CD4-positive, alpha-beta memory T cell (primary cell): Measurements from ENCODE around the gene PPP1R14C. TPM values are rescaled to one million over a fixed set of nuclear protein-coding genes. Genes with fewer than 3 reads are reported as not detected.

Experiments
- CTCF ChIA-PET: fragments of 350-600 bp; sonication (Branson Sonifier 250); formaldehyde crosslinking; loops from one replicate; lab custom pipeline; 2021; ENCODE audit warnings: inconsistent platforms; ENCODE audit not compliant: partially characterized antibody; lab: Charles Lee
- POLR2A ChIA-PET: fragments of 350-600 bp; sonication (Branson Sonifier 250); formaldehyde crosslinking; loops from one replicate; lab custom pipeline; 2021; ENCODE audit not compliant: partially characterized antibody; lab: Charles Lee
- DNase-seq, 5 donors: peaks; one replicate each; pipeline versions ENCODE4 v3.0.0 to v3.0.0-alpha.2; 2020 to 2022; ENCODE audit warnings: mixed read lengths in 1 of 5
- H3K27ac ChIP-seq: one replicate; pipeline ENCODE4 v1.7.0; 2013; ENCODE audit warnings: low read depth, low read length
- H3K27me3 ChIP-seq: 2 replicates; pipeline ENCODE4 v1.7.0; 2013; ENCODE audit warnings: mild to moderate bottlenecking, low read length, moderate library complexity; ENCODE audit not compliant: insufficient read depth
- H3K36me3 ChIP-seq: 2 replicates; pipeline ENCODE4 v1.7.0; 2013; ENCODE audit warnings: mild to moderate bottlenecking, low read length, moderate library complexity; ENCODE audit not compliant: insufficient read depth
- H3K4me1 ChIP-seq: 2 replicates; pipeline ENCODE4 v1.7.0; 2013; ENCODE audit warnings: mild to moderate bottlenecking, low read length, moderate library complexity; ENCODE audit not compliant: insufficient read depth
- H3K4me3 ChIP-seq, 2 donors: one replicate each; pipeline ENCODE4 v1.7.0; 2013; ENCODE audit warnings: low read length in 2 of 2, mild to moderate bottlenecking in 1 of 2
- H3K9me3 ChIP-seq, 2 donors: one replicate each; pipeline ENCODE4 v1.7.0; 2013; ENCODE audit warnings: low read length in 2 of 2, control low read depth in 1 of 2; ENCODE audit not compliant: control insufficient read depth in 1 of 2
- H3K27ac Mint-ChIP-seq, 7 donors: one replicate each; pipeline ENCODE4 v1.8.0; 2020 to 2021; ENCODE audit warnings: mixed read lengths in 7 of 7, mild to moderate bottlenecking in 6 of 7, inconsistent platforms in 3 of 7, moderate library complexity in 3 of 7
- H3K27me3 Mint-ChIP-seq, 2 donors: one replicate each; pipeline ENCODE4 v1.8.0; 2020 to 2021; ENCODE audit warnings: mixed read lengths in 2 of 2
- H3K36me3 Mint-ChIP-seq, 2 donors: one replicate each; pipeline ENCODE4 v1.8.0; 2020 to 2021; ENCODE audit warnings: mixed read lengths in 2 of 2, inconsistent platforms in 1 of 2, mild to moderate bottlenecking in 1 of 2
- H3K4me1 Mint-ChIP-seq, 4 donors: one replicate each; pipeline ENCODE4 v1.8.0; 2020 to 2021; ENCODE audit warnings: mixed read lengths in 4 of 4, mild to moderate bottlenecking in 1 of 4
- H3K4me3 Mint-ChIP-seq, 8 donors: one replicate each; pipeline ENCODE4 v1.8.0; 2020 to 2021; ENCODE audit warnings: mixed read lengths in 8 of 8, mild to moderate bottlenecking in 7 of 8, moderate library complexity in 6 of 8, inconsistent platforms in 3 of 8
- H3K9me3 Mint-ChIP-seq, 8 donors: one replicate each; pipeline ENCODE4 v1.8.0; 2020 to 2021; ENCODE audit warnings: mixed read lengths in 8 of 8, mild to moderate bottlenecking in 5 of 8, inconsistent platforms in 3 of 8, moderate library complexity in 1 of 8
- intact Hi-C: fragments of 100-400 bp; cut with micrococcal nuclease; formaldehyde crosslinking; loops from one replicate; pipeline ENCODE4 v1.15.1; 2023
- polyA plus RNA-seq, 2 donors: library from polyadenylated mRNA; unstranded; fragments of 300-500 nt; fragmentation: Illumina TruSeq; gene quantifications; one replicate each; pipeline ENCODE4 v1.2.3, GENCODE V29; 2021
- total RNA-seq, 2 experiments: library from RNA; stranded (reverse); gene quantifications; one replicate each; pipeline ENCODE4 v1.2.3, GENCODE V29; 2021

The PPP1R14C gene
- total and polyA plus RNA-seq, 4 experiments from 2014 or later, result not detected

DNA sequence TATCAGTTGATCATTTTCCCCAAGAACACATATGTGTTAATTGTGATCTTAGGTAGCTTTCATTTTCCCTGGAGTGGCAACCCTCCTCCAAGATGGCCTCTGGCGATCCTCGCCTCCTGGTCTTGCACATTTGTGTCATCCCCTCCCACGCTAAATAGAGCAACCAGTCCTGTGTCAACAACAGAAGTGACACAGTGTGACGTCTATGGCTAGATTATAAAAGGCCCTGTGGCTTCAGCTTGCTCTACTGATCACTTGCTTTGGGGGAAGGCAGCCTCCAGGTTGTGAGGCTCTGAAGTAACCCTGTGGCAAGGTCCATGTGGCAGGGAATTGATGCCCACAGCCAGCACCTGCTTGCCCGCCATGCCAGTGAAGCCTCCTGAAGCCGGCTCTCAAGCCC lies 30.6 kb upstream of the PPP1R14C start:
- Mint-ChIP-seq H3K36me3 (no peaks in the 10 kb centered on the region), H3K4me1 (no peaks in the 10 kb centered on the region), H3K27ac (no peak overlapping the region)

DNA sequence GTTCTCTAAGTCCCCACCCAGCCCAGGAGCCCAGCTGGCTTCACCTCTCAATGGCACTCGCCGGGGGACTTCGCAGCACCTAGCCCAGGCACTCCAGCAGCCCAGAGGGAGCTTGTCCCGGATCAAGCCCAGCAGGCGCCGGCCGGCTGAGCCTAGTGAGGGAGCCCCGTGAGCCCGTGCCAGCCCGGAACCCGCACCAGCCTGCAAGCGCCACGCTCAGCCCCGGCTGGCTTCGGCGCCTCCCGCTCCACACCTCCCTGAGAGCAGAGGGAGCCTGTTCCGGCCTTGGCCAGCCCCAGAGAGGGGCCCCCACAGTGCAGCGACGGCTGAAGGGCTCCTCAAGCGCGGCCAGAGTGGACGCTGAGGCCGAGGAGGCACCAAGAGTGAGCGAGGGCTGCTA lies 27.1 kb upstream of the PPP1R14C start:
- Histone ChIP-seq H3K27ac (no peak overlapping the region), H3K4me1 (no peaks in the 10 kb centered on the region), H3K36me3 (no peaks in the 10 kb centered on the region), H3K4me3 (no peak overlapping the region), H3K27me3 (no peaks in the 10 kb centered on the region), H3K9me3 (no peaks in the 10 kb centered on the region)
- H3K4me3 Mint-ChIP-seq, result no peak overlapping the region
- DNase-seq, result no peak
- peaks cover 0 to 6% of the 10 kb centered on the region in 2 donors for H3K27me3 Mint-ChIP-seq
- intact Hi-C loops, result no loop called here
- H3K4me1 Mint-ChIP-seq, result peaks cover 0 to 8% (median 5%) of the 10 kb centered on the region in 4 donors
- peaks cover 0 to 3% (median 0%) of the 10 kb centered on the region in 8 donors for H3K9me3 Mint-ChIP-seq
- POLR2A ChIA-PET, result no interaction called here
- no peak overlapping the region for H3K27ac Mint-ChIP-seq
- no peaks in the 10 kb centered on the region for H3K36me3 Mint-ChIP-seq
- CTCF ChIA-PET, result no interaction called here

More for the DNA sequence above, 30.6 kb upstream of the PPP1R14C start:
- no peaks in the 10 kb centered on the region for H3K27me3 ChIP-seq
- no peaks in the 10 kb centered on the region for H3K9me3 ChIP-seq
- intact Hi-C loops, result no loop called here
- ChIA-PET CTCF (no interaction called here), POLR2A (no interaction called here)
- H3K27me3 Mint-ChIP-seq, result peaks cover 0 to 8% of the 10 kb centered on the region in 2 donors
- H3K9me3 Mint-ChIP-seq, result peaks cover 0 to 3% (median 0%) of the 10 kb centered on the region in 8 donors
- no peak for DNase-seq
- no peak overlapping the region for H3K27ac ChIP-seq
- no peaks in the 10 kb centered on the region for H3K4me1 ChIP-seq
- no peak overlapping the region for H3K4me3 Mint-ChIP-seq
- no peaks in the 10 kb centered on the region for H3K36me3 ChIP-seq
- no peak overlapping the region for H3K4me3 ChIP-seq

DNA sequence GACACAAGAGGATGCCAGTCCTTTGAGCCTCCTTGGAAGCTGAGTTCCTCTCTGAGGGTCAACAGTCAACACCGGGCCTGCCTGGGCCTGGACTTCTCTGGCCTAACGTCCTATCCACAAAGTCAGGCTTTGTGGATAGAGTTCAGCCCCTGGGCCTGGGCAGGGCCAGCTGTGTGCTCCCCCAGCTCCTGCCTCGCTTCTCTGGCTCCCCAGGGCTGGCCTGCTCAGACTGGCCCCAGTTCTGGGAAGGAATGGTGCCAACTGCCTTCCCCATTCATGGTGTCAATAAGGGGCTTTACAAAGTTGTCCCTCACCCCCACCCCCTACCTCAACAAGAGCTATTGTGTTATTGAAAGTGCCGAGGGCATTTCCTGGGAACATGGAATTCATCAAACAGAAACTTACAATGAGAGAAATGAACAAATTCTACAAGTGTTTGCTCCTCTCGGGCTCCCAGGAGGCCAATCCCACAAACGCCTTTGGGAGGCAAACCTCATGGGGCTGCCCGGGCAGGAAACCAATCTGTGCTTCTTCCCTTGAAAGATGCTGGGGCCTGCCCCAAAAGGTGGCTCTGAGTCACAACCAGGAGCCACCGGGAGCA lies 26.5 kb upstream of the PPP1R14C start:
- ChIA-PET CTCF (no interaction called here), POLR2A (no interaction called here)
- Mint-ChIP-seq H3K36me3 (no peaks in the 10 kb centered on the region), H3K9me3 (peaks cover 0 to 3% (median 0%) of the 10 kb centered on the region in 8 donors), H3K27ac (no peak overlapping the region), H3K4me3 (no peak overlapping the region), H3K27me3 (peaks cover 0 to 2% of the 10 kb centered on the region in 2 donors), H3K4me1 (peaks cover 0 to 8% (median 5%) of the 10 kb centered on the region in 4 donors)
- H3K9me3 ChIP-seq, result no peaks in the 10 kb centered on the region
- no peaks in the 10 kb centered on the region for H3K4me1 ChIP-seq
- no peak overlapping the region for H3K4me3 ChIP-seq
- intact Hi-C loops, result no loop called here
- H3K27ac ChIP-seq, result no peak overlapping the region
- DNase-seq, result no peak
- H3K36me3 ChIP-seq, result no peaks in the 10 kb centered on the region
- no peaks in the 10 kb centered on the region for H3K27me3 ChIP-seq

DNA sequence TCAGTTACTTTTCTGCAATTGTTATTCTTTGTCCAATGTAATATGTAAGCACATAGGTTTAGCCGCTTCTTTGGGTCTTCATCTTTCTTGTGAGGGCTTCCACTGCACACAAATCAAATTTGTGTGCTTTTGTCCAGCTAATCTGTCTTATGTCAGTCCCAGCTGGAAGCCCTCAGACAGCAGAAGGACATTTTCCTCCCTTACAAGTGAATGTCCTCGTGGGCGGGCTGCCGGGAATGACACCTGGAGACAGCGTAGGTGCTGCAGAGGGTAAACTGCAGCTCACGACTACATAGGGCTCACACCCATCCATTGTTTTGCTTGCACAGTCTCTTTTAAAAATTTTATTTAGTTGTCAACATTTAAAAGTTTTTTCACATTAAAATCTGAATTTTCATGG lies 24.6 kb upstream of the PPP1R14C start:
- intact Hi-C loops, result no loop called here
- H3K36me3 ChIP-seq, result no peaks in the 10 kb centered on the region
- Mint-ChIP-seq H3K27me3 (peaks cover 0 to 3% of the 10 kb centered on the region in 2 donors), H3K4me3 (no peak overlapping the region), H3K9me3 (peaks cover 0 to 3% (median 0%) of the 10 kb centered on the region in 8 donors), H3K27ac (no peak overlapping the region), H3K36me3 (no peaks in the 10 kb centered on the region), H3K4me1 (peaks cover 0 to 8% (median 5%) of the 10 kb centered on the region in 4 donors)
- no peak overlapping the region for H3K4me3 ChIP-seq
- H3K27ac ChIP-seq, result no peak overlapping the region
- H3K27me3 ChIP-seq, result no peaks in the 10 kb centered on the region
- H3K4me1 ChIP-seq, result no peaks in the 10 kb centered on the region
- H3K9me3 ChIP-seq, result no peaks in the 10 kb centered on the region
- no peak for DNase-seq
- CTCF ChIA-PET, result interaction anchor here (1.3 kb wide), 1 partner anchor 699 kb away, joined by 3 read pairs; no protein-coding TSS in a partner anchor
- POLR2A ChIA-PET, result no interaction called here

DNA sequence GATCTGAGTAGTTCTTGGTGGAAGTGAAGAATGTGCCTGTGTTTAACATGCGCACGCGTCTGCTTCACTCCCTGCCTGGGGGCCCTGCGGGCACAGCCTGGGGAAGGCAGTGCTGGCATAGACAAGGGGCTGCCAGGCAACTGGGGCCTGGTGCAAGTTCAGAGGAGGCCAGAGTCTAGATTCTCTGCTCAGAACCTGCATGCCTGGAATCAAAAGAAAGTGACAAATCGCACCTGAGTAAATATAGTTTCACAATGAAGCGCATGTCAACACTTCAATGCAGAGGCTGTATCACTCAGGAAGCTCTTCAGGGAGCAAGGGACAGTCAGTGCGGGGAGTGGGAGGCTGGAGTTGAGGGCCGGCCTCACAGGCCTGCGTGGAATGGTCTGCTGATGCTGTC lies 24.2 kb upstream of the PPP1R14C start:
- Mint-ChIP-seq H3K27me3 (peaks cover under 1 to 3% of the 10 kb centered on the region in 2 donors), H3K27ac (no peak overlapping the region), H3K9me3 (peaks cover 0 to 3% (median 0%) of the 10 kb centered on the region in 8 donors), H3K4me3 (no peak overlapping the region), H3K36me3 (no peaks in the 10 kb centered on the region), H3K4me1 (peaks cover 0 to 8% (median 5%) of the 10 kb centered on the region in 4 donors)
- POLR2A ChIA-PET, result no interaction called here
- DNase-seq, result no peak
- CTCF ChIA-PET, result interaction anchor here (1.3 kb wide), 1 partner anchor 699 kb away, joined by 3 read pairs; no protein-coding TSS in a partner anchor
- Histone ChIP-seq H3K36me3 (no peaks in the 10 kb centered on the region), H3K4me1 (no peaks in the 10 kb centered on the region), H3K4me3 (no peak overlapping the region), H3K27ac (no peak overlapping the region), H3K27me3 (no peaks in the 10 kb centered on the region), H3K9me3 (no peaks in the 10 kb centered on the region)
- intact Hi-C loops, result no loop called here

DNA sequence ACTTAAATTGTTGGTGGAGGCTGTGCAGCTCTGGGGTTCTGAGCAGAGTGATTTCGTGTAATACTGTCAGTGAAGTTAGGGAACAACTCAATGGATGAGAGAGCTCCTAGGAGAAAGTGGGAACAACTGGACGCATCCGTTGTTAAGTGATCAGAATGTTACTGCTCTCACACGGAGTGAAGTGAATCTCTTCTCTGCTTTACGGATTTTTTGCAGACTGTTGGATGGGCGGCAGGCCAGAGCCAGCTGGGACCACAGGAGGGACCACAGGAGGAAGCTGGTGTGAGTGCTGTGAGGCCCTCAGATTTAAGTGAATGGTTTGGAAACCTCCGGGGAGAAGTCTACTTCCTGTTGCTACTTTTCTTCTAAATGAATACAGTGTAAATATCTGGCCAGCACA lies 23.7 kb upstream of the PPP1R14C start:
- H3K27ac Mint-ChIP-seq, result no peak overlapping the region
- H3K9me3 Mint-ChIP-seq, result peaks cover 0 to 5% (median 0%) of the 10 kb centered on the region in 8 donors
- Histone ChIP-seq H3K4me1 (no peaks in the 10 kb centered on the region), H3K9me3 (no peaks in the 10 kb centered on the region), H3K36me3 (no peaks in the 10 kb centered on the region), H3K27ac (no peak overlapping the region), H3K4me3 (no peak overlapping the region), H3K27me3 (no peaks in the 10 kb centered on the region)
- ChIA-PET POLR2A (interaction anchor here (0.6 kb wide), 1 partner anchor 40 kb away, joined by 3 read pairs; no protein-coding TSS in a partner anchor), CTCF (interaction anchor here (1.3 kb wide), 1 partner anchor 698 kb away, joined by 3 read pairs; no protein-coding TSS in a partner anchor)
- DNase-seq, result no peak
- H3K4me3 Mint-ChIP-seq, result no peak overlapping the region
- intact Hi-C loops, result no loop called here
- H3K36me3 Mint-ChIP-seq, result no peaks in the 10 kb centered on the region
- H3K27me3 Mint-ChIP-seq, result peaks cover 3 to 6% of the 10 kb centered on the region in 2 donors
- peaks cover 0 to 8% (median 6%) of the 10 kb centered on the region in 4 donors for H3K4me1 Mint-ChIP-seq

DNA sequence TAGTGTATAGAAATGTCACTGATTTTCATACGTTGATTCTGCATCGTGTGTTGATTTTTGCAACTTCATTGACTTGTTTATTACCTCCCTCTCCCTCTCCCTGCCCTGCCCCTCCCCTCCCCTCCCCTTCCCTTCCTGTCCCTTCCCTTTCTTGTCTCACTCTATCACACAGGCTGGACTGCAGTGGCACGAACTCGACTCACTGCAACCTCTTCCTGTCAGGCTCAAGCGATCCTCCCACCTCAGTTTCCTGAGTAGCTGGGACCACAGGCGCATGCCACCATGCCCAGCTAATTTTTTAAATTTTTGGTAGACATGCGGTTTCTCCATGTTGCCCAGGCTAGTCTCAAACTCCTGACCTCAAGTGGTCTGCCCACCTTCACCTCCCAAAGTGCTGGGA lies 19.2 kb upstream of the PPP1R14C start:
- POLR2A ChIA-PET, result no interaction called here
- H3K36me3 Mint-ChIP-seq, result no peaks in the 10 kb centered on the region
- intact Hi-C loops, result no loop called here
- no peak overlapping the region for H3K4me3 Mint-ChIP-seq
- peaks cover 0 to 8% (median 6%) of the 10 kb centered on the region in 4 donors for H3K4me1 Mint-ChIP-seq
- no peak for DNase-seq
- Histone ChIP-seq H3K4me1 (no peaks in the 10 kb centered on the region), H3K27me3 (no peaks in the 10 kb centered on the region), H3K9me3 (no peaks in the 10 kb centered on the region), H3K4me3 (no peak overlapping the region), H3K27ac (no peak overlapping the region), H3K36me3 (no peaks in the 10 kb centered on the region)
- H3K27me3 Mint-ChIP-seq, result peaks cover 6% of the 10 kb centered on the region in 2 donors
- CTCF ChIA-PET, result no interaction called here
- peaks cover 0 to 3% (median 0%) of the 10 kb centered on the region in 8 donors for H3K9me3 Mint-ChIP-seq
- no peak overlapping the region for H3K27ac Mint-ChIP-seq
